COLO829 (cell line): Measurements from ENCODE around the gene MED19.
"Not testable (repeated sequence)": the region's sequence is repeated elsewhere in the genome, so short reads cannot be mapped to it uniquely, and the experiment has no call there.

Experiments
- DNase-seq: peaks from one replicate; pipeline ENCODE4 v3.0.0; 2012; ENCODE audit warnings: low spot score

The MED19 gene

GRCh38 chr11:57711414-57712255, at the start of gene MED19:
Gene MED19, minus strand, starts transcription at chr11:57712215. Its CDS starts 36 bp downstream, at chr11:57712179.
- peak; percentile 63 for DNase-seq

- no peak for DNase-seq
Observed at GRCh38 chr11:57758174-57758573, 46.2 kb upstream of the MED19 start.

GRCh38 chr11:57752954-57753353, 40.9 kb upstream of the MED19 start:
- DNase-seq: no peak

- no peak for DNase-seq
Observed at GRCh38 chr11:57751676-57752253, 39.8 kb upstream of the MED19 start, which contains the start of gene BTBD18. Gene BTBD18, minus strand, starts transcription at chr11:57751819. Its CDS starts 631 bp downstream, at chr11:57751188.

GRCh38 chr11:57751176-57751575, 39.2 kb upstream of the MED19 start:
- DNase-seq: no peak

- DNase-seq: no peak
Observed at GRCh38 chr11:57746920-57747319, 34.9 kb upstream of the MED19 start.

- DNase-seq: no peak
Observed at GRCh38 chr11:57745206-57745605, 33.2 kb upstream of the MED19 start.

GRCh38 chr11:57744357-57744756, 32.3 kb upstream of the MED19 start:
- DNase-seq: no peak

GRCh38 chr11:57742087-57742452, 30.1 kb upstream of the MED19 start:
- no peak for DNase-seq

- peak; percentile 97 for DNase-seq
Observed at GRCh38 chr11:57741132-57742086, 29.4 kb upstream of the MED19 start, which contains the start of gene SELENOH. Gene SELENOH, plus strand, starts transcription at chr11:57741491. Its CDS starts 105 bp downstream, at chr11:57741596.

- DNase-seq: no peak
Observed at GRCh38 chr11:57735619-57736298, 23.7 kb upstream of the MED19 start.

GRCh38 chr11:57732661-57733060, 20.6 kb upstream of the MED19 start:
- DNase-seq: no peak

GRCh38 chr11:57729479-57729878, 17.5 kb upstream of the MED19 start:
- no peak for DNase-seq

GRCh38 chr11:57728829-57729228, 16.8 kb upstream of the MED19 start:
- DNase-seq: no peak

GRCh38 chr11:57727185-57727584, 15.2 kb upstream of the MED19 start:
- DNase-seq: no peak

GRCh38 chr11:57716726-57717125, 4.7 kb upstream of the MED19 start:
- not testable (repeated sequence) for DNase-seq

- DNase-seq: no peak
Observed at GRCh38 chr11:57713835-57714234, 1.8 kb upstream of the MED19 start.

- DNase-seq: peak; percentile 94
Observed at GRCh38 chr11:57712256-57713150, 488 bp upstream of the MED19 start, which contains the start of gene TMX2. Gene TMX2, plus strand, starts transcription at chr11:57712593. Its CDS starts 26 bp downstream, at chr11:57712619.

GRCh38 chr11:57709802-57710367, 2.1 kb downstream of the MED19 start:
- DNase-seq: no peak

- not testable (repeated sequence) for DNase-seq
Observed at GRCh38 chr11:57705432-57705831, 6.6 kb downstream of the MED19 start.
